Left colon (tissue), 2 donors: ENCODE measurements around the gene SELPLG. TPM values are rescaled to one million over a fixed set of nuclear protein-coding genes. Genes with fewer than 3 reads are reported as not detected.
A peak's percentile ranks its signal among the peaks of the same experiment; 100 is the strongest.
"Not testable (repeated sequence)": the region's sequence is repeated elsewhere in the genome, so short reads cannot be mapped to it uniquely, and the experiment has no call there.

Source experiments
- ATAC-seq: fragments of 200-7000 bp; cut with Tn5 transposase; one replicate; pipeline ENCODE4 v1.9.1; 2020; ENCODE audit warnings: mild to moderate bottlenecking, moderate library complexity
- DNase-seq, 2 donors: peaks; one replicate each; pipeline ENCODE4 v3.0.0-alpha.2; 2020
- intact Hi-C, 2 donors: fragments of 100-400 bp; cut with DNase I in 1 of 2; cut with micrococcal nuclease in 1 of 2; formaldehyde crosslinking; loops; one replicate each; pipeline versions ENCODE4 v1.11.2 to v1.14.0; 2022; cut with DNase I, micrococcal nuclease
- total RNA-seq, 2 donors: library from RNA; stranded (reverse); fragmentation: NEBNext Ultra II Directional; extraction: Animal tissue kit (Norgen Biotek cat#: 25700); gene quantifications; one replicate each; pipeline ENCODE4 v1.2.1, GENCODE V29; 2021
- donor health status: DM: no; HTN: no; CAD: no.
- donor health status: DM: yes; HTN: yes; CAD: no.

SELPLG gene
- total RNA-seq, 2 donors from 2014 or later: 1.3 to 5.1 TPM

DNA sequence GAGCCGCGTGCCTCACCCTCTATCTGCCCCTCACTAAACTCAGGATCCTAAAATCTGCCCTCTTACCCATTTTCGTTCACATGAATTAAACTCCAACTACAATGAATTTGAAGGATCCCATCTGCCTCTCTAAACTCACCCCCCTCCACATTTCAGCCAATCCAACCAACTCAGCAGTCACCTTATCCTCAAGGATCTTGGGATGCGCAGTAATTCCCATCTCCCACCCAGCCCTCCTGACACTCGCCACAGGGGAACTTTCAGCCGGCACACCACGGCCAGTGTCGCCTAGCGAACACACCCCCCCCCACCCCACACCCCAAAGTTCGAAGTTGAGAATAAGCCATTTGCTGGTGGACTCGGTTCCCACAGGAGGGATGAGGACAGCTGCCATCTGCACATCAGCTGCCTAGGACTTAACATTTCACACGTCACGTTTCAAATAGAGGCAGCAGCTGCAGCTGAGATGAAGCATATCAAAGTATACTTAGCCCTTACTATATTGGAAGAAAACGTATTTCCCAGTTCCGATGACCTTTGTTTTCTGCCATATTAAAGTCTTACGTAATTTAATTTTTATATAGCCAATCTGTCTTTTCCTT is 8.7 kb upstream of the SELPLG start:
- DNase-seq (no peak), ATAC-seq (peak; percentile 27)
- intact Hi-C loops: no loop called here

DNA sequence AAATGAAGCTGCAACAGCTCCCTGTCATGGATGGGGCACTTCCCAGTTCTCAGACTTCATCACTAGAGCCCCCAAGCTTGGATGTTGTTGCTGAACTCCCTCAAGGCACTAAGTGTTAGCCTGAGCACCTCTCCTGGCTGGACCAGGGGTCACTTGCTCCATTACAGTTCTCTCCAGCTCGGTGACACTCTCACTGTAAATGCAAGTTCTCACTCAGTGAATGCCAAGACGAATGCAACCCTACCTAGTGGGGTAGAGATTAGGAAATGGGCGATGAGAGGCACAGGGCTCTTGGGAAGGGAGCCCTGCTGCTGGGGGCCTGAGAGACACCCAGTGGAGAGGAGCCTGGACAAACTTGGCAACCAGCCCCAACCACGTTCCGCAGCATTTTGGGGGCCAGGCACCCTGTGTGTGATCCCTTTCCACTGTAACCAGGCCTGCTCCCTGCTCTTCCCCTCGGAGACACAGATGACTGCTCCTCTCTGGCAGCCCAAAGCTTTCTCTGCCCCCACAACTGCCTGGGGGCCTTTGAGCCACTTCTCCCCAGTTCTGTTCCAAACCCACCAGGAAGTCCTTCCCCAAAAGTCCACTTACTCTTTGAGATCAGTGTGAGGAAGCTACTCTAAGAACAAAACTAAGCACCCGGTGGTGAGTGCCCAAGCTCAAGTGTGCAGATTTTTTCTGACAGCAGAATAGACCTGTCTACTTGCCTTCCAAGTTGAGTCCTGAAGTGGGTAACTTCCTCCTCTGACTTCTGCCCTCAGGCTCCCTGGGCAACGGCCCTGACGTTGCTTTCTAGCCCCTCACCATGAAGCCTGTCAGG is 8.0 kb upstream of the SELPLG start:
- DNase-seq (no peak), ATAC-seq (peak; percentile 9)
- intact Hi-C loops: no loop called here

DNA sequence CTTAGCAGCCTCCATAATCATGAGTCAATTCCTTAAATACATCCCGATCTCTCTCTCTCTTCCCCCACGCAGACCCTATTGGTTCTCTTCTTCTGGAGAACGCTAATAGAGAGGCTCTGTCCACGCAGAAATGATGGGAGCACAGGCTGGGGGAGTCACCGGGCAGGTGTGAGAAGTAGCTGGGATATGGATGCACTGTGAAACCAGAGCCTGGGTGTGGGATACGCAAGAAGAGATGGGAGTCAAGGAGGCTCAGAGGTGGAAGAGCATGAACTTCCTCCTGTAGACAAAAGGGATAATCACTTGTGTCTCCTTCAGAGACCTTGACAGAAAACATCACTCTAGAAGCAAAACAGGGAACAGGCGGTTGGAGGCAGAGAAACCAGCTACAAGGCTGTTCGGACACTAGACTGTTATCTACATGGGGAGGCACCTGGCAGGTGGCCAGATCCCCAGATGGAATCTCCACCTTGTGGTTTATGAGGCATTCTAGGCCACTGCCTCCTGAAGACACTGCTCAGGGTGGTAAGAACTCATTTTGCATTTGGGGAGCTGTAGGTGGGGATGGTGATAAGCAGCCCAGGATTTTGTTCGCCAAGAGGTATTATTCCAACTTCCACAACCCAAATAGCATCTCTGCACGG is 7.2 kb upstream of the SELPLG start:
- intact Hi-C loops: no loop called here
- DNase-seq (peak in 1 of 2 donors; percentile 66), ATAC-seq (peak; percentile 52)

DNA sequence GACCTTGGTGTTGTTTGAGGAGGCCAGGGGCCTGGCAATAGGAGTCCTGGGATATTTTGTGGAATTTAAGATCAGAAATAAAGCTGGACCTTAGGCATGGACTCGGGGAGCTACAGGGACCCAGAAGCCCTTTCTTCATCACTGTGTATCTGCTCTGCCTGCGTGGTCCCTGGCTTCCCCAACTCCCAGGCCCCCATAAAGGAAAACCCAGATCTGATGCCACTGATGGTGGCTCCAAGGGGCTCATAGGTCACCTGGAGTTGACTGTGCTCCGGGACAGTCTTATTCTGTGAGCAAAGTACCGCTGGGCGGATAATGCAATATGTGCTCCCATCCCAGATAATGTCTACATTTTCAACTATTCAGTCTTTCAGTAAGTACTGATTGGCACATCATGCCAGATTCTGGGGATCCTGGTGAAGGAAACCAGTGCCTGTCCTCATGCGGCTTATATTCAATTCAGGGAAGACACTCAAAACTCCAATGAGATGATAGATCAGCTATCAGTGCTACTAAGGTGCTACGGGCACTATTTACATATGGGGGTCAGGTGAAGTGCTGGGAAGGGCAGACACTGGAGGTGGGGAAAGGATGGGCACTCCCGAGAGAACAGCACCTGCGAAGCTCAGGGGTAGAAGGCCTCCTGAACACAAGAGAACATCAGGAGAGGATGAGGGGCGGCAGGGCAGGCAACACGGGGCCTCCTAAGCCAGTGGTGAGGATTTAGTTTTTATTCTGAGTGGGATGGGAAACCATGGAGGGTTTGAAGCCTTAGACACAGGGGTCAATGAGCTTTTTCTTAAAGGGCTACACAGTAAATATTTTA is 5.5 kb upstream of the SELPLG start:
- intact Hi-C loops: no loop called here
- DNase-seq: no peak
- no peak for ATAC-seq

DNA sequence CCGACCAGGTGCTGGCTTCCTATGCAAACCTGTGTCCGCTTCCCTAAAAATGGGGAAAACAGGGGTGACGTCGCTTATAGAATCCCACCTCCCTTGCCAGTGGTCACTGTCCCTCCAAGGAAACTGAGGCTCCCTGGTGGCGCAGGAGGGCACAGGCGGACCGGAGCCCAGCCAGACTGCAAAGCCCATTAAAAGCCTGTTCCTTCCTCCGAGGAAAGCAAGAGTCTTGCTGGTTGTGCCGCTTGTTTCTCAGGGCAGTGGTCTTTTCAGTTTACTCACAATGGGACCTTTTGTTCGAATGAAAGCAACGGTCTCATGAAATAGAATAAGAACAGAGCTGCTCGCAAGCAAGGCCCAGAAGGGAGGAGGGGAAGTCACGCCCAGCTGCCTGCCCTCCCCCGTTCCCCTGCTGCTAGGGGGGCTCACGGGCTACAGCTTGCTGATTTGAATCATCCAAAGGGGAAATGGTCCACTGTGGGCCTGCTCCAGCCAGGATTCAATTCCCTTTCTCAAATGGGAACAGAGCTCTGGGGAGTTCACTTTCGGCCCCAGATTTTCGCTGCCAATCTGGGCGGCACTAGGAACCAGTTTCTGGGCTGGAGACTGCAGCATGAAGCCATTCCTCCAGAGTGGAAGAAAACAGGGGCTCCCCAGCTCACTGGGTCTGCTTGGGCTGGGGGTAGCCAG is 4.6 kb upstream of the SELPLG start:
- DNase-seq (no peak), ATAC-seq (no peak)

DNA sequence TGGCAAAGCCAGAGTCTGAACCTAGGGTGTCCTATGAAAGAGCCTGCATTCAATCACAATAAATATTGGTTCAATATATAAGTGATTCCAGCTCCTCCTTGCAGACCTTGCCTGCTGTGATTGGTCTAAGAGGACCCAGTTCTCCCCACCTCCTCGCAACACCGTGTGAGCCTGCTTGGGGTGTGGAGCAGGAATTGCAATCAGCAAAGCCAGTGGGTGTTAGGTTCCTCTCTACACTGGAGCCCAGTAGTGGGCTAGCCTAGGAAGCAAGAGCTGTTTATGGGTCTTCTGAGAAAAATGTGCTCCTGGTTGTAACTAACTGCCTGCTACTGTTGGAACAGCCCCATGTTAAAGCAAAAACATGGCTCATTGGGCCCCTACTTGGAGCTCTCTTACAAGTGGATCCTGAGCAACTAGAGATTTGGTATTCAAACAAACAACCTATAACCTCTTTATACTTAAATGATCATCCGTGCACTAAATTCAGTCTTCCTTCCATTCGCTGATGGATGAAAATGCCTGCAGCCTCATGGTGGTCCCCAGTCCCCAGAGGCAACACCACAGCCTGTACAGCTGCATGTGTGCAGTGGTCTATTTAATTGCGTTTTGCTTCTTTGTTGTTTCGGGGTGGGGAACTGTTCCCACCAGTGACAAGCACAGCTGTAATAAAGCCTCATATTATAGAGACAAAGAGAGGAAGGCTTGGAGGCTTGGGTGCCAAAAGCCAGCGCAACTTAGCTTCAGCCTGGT is 3.7 kb upstream of the SELPLG start:
- intact Hi-C loops: no loop called here
- ATAC-seq (no peak), DNase-seq (no peak)

More for the DNA sequence above, 4.6 kb upstream of the SELPLG start:
- intact Hi-C loops: no loop called here

DNA sequence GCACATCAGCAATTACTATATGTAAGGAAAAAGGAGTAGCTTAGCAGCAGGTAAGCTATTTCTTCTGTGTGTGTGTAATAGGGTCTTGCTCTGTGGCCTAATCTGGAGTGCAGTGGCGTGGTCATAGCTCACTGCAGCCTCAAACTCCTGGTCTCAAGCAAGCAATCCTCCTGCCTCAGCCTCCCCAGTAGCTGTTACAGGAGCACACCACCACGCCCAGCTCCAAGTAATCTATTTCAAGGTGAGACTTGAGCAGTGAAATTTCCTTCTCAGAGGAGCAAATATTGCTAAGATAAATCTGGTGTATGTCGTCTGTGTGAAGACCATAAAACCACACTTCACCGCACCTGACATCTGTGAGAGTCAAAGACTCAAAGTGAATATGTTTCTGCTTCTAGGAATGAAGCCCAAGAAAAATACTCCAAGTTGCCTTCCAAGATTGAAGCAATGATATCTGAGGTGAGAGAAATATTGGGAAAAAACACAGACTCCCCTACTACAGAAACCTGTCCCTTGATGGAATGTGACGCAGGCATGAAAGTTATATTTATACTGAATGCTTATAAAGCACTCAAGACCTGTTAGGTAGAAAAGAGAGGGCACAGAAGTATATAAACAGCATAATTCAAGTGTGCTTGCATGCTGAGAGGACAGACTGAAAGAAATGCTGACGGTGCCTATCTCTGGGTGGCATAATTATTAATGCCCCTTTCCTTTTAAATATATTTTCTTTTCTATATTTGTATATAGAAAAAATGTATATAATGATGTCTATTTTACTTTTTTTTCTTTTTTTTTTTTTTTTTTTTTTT is 2.5 kb upstream of the SELPLG start:
- peak; percentile 25 for ATAC-seq
- intact Hi-C loops: no loop called here
- DNase-seq: no peak

DNA sequence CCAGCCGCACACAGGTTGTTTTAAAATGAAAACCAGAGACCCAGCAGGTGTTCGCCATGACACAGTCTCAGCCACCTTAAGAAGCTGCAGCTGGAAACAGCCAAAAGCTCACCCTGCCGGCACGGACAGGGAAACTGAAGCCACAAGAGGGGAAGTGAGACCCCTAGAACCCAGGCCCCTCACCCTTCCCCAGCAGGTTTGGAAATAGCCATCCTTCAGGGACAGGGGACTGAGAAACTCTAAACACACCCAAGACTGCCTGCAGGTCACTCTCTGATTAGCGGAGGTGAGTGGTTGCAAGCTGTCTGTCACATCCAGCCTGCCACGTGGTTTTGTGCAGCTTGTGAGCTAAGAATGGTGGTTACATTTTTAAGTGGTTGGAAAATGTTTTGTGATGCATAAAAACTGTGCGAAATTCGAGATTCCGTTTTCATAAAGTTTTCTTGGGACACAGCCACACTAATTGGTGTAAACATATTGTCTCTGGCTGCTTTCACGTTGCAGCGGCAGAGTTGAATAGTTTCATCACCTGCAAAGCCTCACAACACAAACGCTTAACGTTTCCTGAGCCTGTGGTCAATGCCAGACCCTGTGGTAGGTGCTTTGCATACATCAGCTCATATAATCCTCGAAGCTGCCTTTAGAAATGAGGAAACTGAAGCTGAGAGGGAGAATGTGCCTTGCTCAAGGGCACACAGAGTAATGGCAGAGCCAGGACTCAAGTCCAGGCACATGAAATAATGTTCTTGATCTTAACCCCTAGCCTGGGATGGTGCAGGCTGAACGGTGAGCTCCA is 1.7 kb upstream of the SELPLG start:
- intact Hi-C loops: no loop called here
- DNase-seq: peak in 1 of 2 donors; percentile 36
- ATAC-seq: peak; percentile 7

DNA sequence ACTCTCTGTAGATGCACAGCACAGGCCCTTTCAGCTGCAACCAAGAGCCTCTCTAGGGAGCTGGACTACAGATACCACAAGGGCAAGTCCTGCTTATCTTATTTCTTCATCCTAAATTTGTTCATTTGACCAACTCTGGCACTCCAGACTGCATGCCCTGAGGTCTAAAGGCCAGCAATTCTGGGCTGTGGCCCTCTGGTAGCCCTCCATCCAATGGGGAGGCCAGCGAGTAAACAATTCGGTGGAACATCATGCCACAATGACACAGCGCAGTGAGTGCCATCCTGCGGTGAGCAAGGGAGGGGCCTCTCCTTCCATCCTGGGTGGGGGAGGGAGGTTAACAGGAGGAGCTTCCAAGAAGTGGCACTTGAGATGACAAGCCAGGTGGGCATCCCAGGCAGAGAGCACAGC is 652 bp upstream of the SELPLG start:
- no peak for ATAC-seq
- peak; percentile 21 to 49 for DNase-seq
- intact Hi-C loops: no loop called here

DNA sequence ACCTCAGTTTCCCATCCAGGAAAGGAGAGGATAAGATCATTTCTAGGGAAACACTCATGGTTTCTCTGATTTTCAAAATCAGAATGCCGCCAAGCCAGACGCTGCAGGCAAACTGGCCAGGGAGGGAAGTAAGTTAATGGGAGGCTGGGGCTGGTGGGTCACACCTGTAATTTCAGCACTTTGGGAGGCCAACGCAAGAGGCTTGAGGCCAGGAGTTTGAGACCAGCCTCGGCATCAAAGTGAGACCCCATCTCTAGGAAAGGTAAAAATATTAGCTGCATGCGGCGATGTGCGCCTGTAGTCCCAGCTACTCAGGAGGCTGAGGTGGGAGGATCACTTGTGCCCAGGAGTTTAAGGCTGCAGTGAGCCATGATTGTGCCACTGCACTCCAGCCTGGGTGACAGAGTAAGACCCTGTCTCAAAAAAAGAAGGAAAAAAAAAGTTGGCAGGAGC is 587 bp downstream of the SELPLG start:
- DNase-seq (peak in 1 of 2 donors; percentile 9), ATAC-seq (no peak)
- intact Hi-C loops: no loop called here

DNA sequence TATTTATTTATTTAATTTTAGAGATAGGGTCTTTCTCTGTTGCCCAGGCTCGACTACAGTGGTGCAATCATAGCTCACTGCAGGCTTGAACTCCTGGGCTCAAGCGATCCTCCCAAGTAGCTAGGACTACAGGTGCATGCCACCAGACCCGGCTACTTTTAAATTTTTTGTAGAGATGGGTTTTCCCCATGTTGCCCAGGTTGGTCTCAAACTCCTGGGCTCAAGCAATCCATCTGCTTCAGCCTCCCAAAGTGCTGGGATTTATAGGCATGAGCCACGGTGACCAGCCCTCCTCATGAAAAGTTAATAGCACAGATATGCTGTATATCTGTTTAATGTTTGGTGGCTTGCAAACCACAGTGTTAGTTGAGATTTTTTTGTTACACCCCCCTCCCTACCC is 2.4 kb downstream of the SELPLG start:
- ATAC-seq, intact Hi-C loops: not testable (repeated sequence)
- peak in 1 of 2 donors; percentile 3 for DNase-seq

DNA sequence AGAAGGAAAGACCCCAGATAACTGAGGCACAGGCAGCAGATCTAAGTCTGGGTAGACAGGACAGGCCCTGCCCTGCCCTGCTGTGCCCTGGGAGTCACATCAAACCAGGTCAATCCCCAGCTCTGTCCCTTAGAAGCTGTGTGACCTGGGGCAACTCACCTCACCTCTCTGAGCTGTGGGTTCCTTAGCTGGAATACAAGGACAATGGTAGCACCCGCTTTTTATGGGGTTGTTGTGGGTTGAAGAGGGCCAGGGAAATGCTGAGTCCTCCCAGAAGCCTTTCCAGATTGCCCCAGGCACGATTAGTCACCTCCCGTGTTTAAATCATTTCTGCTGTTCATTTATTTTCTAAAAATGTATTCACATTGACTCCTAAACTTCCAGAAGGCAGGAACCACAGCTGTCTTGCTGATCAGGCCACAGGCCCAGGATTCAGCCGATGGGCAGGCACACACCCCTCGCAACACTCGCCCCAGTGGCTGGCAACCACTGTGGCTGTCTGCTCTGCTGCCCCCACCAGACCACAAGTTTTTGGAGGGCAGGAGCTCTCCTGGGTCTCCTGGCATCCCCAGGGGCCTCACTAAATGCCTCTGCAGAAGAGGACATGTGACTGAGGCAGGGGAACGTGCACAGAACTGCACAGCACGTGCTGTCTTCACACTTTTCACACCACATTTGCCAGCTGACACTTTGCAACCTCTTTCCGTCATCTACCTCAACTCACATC is 3.0 kb downstream of the SELPLG start:
- ATAC-seq (no peak), DNase-seq (peak in 1 of 2 donors; percentile 4)
- intact Hi-C loops: no loop called here

DNA sequence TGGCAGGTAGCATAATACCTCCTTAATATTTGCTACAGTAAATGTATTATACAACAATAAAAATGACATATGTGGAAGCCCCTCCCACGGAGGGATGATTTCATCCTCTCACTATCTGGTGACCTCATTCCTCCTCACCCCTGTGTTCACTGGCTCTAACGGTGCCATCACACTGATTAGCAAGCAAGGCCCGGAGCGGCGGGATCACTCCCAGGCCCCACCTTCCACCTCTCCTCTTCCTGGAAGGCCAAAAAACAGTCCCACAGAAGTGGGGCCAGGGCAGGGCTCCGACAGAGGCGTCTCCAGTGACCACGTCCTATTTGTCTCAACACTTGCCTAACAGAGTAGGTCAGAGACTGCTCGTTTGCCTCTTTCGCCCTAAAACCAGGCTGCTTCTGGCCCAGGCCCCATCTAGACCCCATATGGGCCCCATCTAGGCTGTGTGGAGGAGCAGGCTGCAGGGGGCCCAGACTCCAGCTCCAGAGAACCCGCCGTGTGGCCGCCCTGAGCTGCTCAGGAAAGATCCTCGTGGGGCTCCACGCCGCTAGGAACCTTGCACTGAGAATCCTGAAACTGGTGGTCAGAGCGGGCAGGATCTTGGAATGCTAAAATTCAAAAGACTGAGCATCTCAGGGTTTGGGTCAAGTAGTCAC is 3.7 kb downstream of the SELPLG start:
- no peak for ATAC-seq
- intact Hi-C loops: no loop called here
- peak in 1 of 2 donors; percentile 13 for DNase-seq

DNA sequence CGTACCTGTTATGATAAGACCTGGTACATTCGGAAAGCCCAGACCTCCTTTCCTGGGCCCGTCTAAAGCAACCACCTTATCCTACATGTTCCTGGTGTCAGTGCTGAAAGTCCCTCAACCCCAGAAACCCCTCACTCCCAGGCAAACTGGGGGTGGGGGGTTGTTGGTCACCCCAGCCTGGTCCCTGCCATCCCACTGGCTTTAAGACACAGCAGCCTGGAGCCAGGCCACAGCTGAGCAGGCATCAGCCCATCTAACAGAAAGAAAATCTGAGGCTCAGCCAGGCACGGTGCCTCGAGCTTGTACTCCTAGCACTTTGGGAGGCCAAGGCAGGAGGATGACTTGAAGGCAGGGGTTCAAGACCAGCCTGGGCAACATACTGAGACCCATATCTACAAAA is 4.5 kb downstream of the SELPLG start:
- no peak for ATAC-seq
- no peak for DNase-seq

More for the DNA sequence above, 4.5 kb downstream of the SELPLG start:
- intact Hi-C loops: no loop called here
